Naive thymus-derived CD4-positive, alpha-beta T cell (primary cell): Measurements from ENCODE around the gene HOXD9. TPM values are rescaled to one million over a fixed set of nuclear protein-coding genes. Genes with fewer than 3 reads are reported as not detected.
A peak's percentile ranks its signal among the peaks of the same experiment; 100 is the strongest.

ENCODE experiments used
- ATAC-seq: fragments of 150-1000 bp; cut with Tn5 transposase; 2 replicates; pipeline ENCODE4 v1.10.0; 2021; ENCODE audit warnings: mild to moderate bottlenecking, moderate library complexity
- CTCF ChIA-PET: fragments of 350-600 bp; sonication (Branson Sonifier 250); formaldehyde crosslinking; loops from one replicate; lab custom pipeline; 2021; ENCODE audit warnings: antibody characterized with exemption; lab: Charles Lee
- POLR2A ChIA-PET: fragments of 350-600 bp; sonication (Branson Sonifier 250); formaldehyde crosslinking; loops from one replicate; lab custom pipeline; 2021; ENCODE audit warnings: antibody characterized with exemption, inconsistent platforms; lab: Charles Lee
- DNase-seq, 9 donors: peaks; one replicate each; pipeline versions ENCODE4 v3.0.0 to v3.0.0-alpha.2; 2020 to 2022; ENCODE audit warnings: mixed read lengths in 1 of 9
- H3K27ac ChIP-seq: one replicate; pipeline ENCODE4 v1.7.0; 2013; ENCODE audit warnings: mild to moderate bottlenecking, low read depth, low read length, moderate library complexity
- H3K27me3 ChIP-seq, 2 donors: one replicate each; pipeline ENCODE4 v1.7.0; 2013; ENCODE audit warnings: low read length in 2 of 2, mild to moderate bottlenecking in 2 of 2, moderate library complexity in 2 of 2; ENCODE audit not compliant: control insufficient read depth in 2 of 2, insufficient read depth in 2 of 2
- H3K36me3 ChIP-seq, 3 experiments: 1 replicate in 2 of 3; 2 replicates in 1 of 3; pipeline ENCODE4 v1.7.0; 2013; ENCODE audit warnings: low read length in 3 of 3, mild to moderate bottlenecking in 3 of 3, moderate library complexity in 1 of 3; ENCODE audit not compliant: insufficient read depth in 3 of 3, control insufficient read depth in 2 of 3
- H3K4me1 ChIP-seq, 2 donors: one replicate each; pipeline ENCODE4 v1.7.0; 2013; ENCODE audit warnings: low read length in 2 of 2, mild to moderate bottlenecking in 2 of 2, moderate library complexity in 1 of 2; ENCODE audit not compliant: control insufficient read depth in 2 of 2, insufficient read depth in 2 of 2
- H3K4me3 ChIP-seq: 2 replicates; pipeline ENCODE4 v1.7.0; 2013; ENCODE audit warnings: mild to moderate bottlenecking, low read length
- H3K9me3 ChIP-seq, 3 experiments: 1 replicate in 2 of 3; 2 replicates in 1 of 3; pipeline ENCODE4 v1.7.0; 2013; ENCODE audit warnings: low read length in 3 of 3; ENCODE audit not compliant: control insufficient read depth in 2 of 3
- H3K27ac Mint-ChIP-seq, 9 donors: one replicate each; pipeline ENCODE4 v1.8.0; 2020 to 2022; ENCODE audit warnings: mixed read lengths in 9 of 9, mild to moderate bottlenecking in 8 of 9, moderate library complexity in 5 of 9, inconsistent platforms in 2 of 9
- H3K27me3 Mint-ChIP-seq, 5 donors: one replicate each; pipeline ENCODE4 v1.8.0; 2021 to 2022; ENCODE audit warnings: mixed read lengths in 5 of 5, mild to moderate bottlenecking in 1 of 5
- H3K36me3 Mint-ChIP-seq, 5 donors: one replicate each; pipeline ENCODE4 v1.8.0; 2020 to 2022; ENCODE audit warnings: mixed read lengths in 5 of 5, mild to moderate bottlenecking in 3 of 5, inconsistent platforms in 1 of 5
- H3K4me1 Mint-ChIP-seq, 7 donors: one replicate each; pipeline ENCODE4 v1.8.0; 2020 to 2022; ENCODE audit warnings: mixed read lengths in 7 of 7, mild to moderate bottlenecking in 3 of 7, inconsistent platforms in 1 of 7
- H3K4me3 Mint-ChIP-seq, 10 donors: one replicate each; pipeline ENCODE4 v1.8.0; 2020 to 2022; ENCODE audit warnings: mild to moderate bottlenecking in 10 of 10, mixed read lengths in 10 of 10, moderate library complexity in 6 of 10, inconsistent platforms in 2 of 10
- H3K9me3 Mint-ChIP-seq, 11 donors: one replicate each; pipeline ENCODE4 v1.8.0; 2020 to 2022; ENCODE audit warnings: mixed read lengths in 11 of 11, mild to moderate bottlenecking in 4 of 11, inconsistent platforms in 1 of 11, moderate library complexity in 1 of 11
- intact Hi-C, 2 donors: fragments of 100-400 bp; cut with micrococcal nuclease; formaldehyde crosslinking; loops; one replicate each; pipeline ENCODE4 v1.15.1; 2023
- polyA plus RNA-seq, 2 donors: library from polyadenylated mRNA; unstranded; fragments of 300-500 nt; fragmentation: Illumina TruSeq; gene quantifications; one replicate each; pipeline ENCODE4 v1.2.3, GENCODE V29; 2021
- total RNA-seq, 6 experiments: library from RNA in 5 of 6; stranded (reverse) in 5 of 6; gene quantifications; 1 replicate in 5 of 6; 2 replicates in 1 of 6; pipeline ENCODE4 v1.2.3 and lab custom pipeline; 2021 to 2026

Gene HOXD9
- total and polyA plus RNA-seq, 7 experiments from 2014 or later: not detected

DNA sequence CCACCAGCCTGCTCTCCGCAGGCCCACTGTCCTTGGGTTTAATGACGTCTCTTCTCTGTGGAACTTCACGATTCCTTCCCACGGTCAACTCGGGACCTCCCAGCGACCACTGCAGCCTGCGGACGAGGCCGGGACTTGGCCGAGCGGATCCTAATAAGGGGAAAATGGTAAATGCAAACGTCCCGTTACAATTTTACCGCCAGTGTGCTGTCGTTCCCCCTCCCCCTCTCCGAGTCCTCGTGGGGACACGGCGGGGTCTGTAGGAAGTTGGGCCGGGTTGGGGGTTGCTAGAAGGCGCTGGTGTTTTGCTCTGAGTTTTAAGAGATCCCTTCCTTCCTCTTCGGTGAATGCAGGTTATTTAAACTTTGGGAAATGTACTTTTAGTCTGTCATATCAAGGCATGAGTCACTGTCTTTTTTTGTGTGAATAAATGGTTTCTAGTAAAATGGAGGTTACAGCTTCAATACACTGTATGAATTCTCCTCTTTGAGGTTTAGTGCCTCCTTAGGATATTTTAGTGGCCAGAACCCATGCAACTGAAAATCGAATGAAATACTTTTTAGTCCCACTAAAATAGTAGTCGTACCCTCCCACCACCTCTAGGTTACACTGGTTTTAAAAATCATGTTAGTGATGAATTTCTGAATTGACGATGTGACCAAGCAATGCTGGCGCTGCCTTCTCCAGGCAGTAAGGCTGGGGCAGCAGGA is 13.2 kb upstream of the HOXD9 start:
- Histone ChIP-seq H3K9me3 (peaks cover 0 to 20% (median 0%) of the 10 kb centered on the region in 3 experiments), H3K4me3 (no peak overlapping the region), H3K4me1 (peaks cover 0 to 18% of the 10 kb centered on the region in 2 donors), H3K27ac (no peak overlapping the region), H3K27me3 (peaks cover 14 to 70% of the 10 kb centered on the region in 2 donors), H3K36me3 (no peaks in the 10 kb centered on the region)
- ATAC-seq: no peak
- ChIA-PET CTCF (interaction anchor here (1.4 kb wide), 1 partner anchor 12 kb away, joined by 3 read pairs; no protein-coding TSS in a partner anchor), POLR2A (no interaction called here)
- Mint-ChIP-seq H3K27ac (peak overlapping the region in 7 of 9 donors; percentile 17 to 76 (median 58)), H3K4me3 (peak overlapping the region in 8 of 10 donors; percentile 44 to 66 (median 51)), H3K4me1 (peaks cover 14 to 40% (median 24%) of the 10 kb centered on the region in 7 donors), H3K27me3 (peaks cover 79 to 89% (median 84%) of the 10 kb centered on the region in 5 donors), H3K9me3 (peaks cover 0 to 61% (median 11%) of the 10 kb centered on the region in 11 donors), H3K36me3 (peaks cover 0 to 18% (median 5%) of the 10 kb centered on the region in 5 donors)
- intact Hi-C loops: no loop called here
- DNase-seq: no peak

- Mint-ChIP-seq H3K27me3 (peaks cover 75 to 89% (median 82%) of the 10 kb centered on the region in 5 donors), H3K27ac (peak overlapping the region in 2 of 9 donors; percentile 71 to 76), H3K4me3 (peak overlapping the region in 1 of 10 donors; percentile 24), H3K36me3 (peaks cover 0 to 18% (median 6%) of the 10 kb centered on the region in 5 donors), H3K4me1 (peaks cover 11 to 35% (median 24%) of the 10 kb centered on the region in 7 donors), H3K9me3 (peaks cover 0 to 62% (median 11%) of the 10 kb centered on the region in 11 donors)
- ChIA-PET CTCF (interaction anchor here (1.4 kb wide), 1 partner anchor 12 kb away, joined by 3 read pairs; no protein-coding TSS in a partner anchor), POLR2A (no interaction called here)
- Histone ChIP-seq H3K27ac (no peak overlapping the region), H3K36me3 (no peaks in the 10 kb centered on the region), H3K4me1 (peaks cover 0 to 18% of the 10 kb centered on the region in 2 donors), H3K9me3 (peaks cover 0 to 22% (median 0%) of the 10 kb centered on the region in 3 experiments), H3K27me3 (peaks cover 20 to 73% of the 10 kb centered on the region in 2 donors), H3K4me3 (no peak overlapping the region)
- intact Hi-C loops: loop anchor here (2.0 to 5.0 kb wide), 3 partner anchors 31 to 52 kb away; no protein-coding TSS in a partner anchor
- DNase-seq (no peak), ATAC-seq (no peak)
Observed at GRCh38 chr2:176109946-176110345, 12.6 kb upstream of the HOXD9 start.

DNA sequence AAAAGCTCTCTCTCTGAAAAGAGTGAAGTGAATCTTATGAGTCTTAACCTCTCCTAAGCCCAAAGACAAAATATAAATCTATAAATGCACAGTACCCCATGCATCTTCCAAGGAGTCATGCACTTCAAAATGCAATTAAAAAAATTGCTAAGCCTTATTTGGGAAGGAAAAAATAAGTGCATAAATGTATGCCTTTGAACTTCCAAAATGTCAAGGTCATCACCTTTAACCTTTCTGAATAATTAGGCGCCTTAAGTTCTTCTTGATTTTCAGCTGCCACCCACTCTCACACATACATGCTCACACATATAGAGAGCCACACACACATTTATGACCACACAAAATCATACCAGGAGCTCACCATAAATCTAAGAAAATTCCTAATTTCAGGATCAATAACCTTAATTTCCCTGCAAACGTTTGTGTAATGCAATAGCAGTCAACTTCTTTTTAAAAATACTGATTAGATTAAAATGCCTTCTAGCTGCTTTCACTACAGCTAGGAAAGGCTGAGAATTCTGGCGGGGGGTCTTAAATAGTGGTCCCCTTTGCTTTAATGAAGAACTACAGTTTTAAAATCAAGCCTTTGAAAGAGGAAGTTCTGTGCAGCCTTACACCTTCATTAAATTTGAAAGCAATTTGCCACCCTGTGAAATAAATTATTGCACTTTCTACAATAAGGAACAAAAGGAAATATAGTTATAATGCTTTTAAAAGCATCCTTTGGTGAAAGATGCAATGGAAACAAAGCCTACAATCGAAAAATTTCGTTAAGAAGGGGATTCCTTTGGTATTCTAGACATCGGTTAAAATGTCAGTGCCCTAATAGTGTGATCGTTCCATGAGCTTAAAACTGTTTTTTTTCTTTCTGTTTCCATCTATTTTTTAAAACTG is 11.9 kb upstream of the HOXD9 start:
- Histone ChIP-seq H3K36me3 (no peaks in the 10 kb centered on the region), H3K4me3 (no peak overlapping the region), H3K4me1 (peaks cover 0 to 18% of the 10 kb centered on the region in 2 donors), H3K27me3 (peaks cover 21 to 76% of the 10 kb centered on the region in 2 donors), H3K9me3 (peaks cover 0 to 22% (median 0%) of the 10 kb centered on the region in 3 experiments), H3K27ac (no peak overlapping the region)
- H3K27ac Mint-ChIP-seq: peak overlapping the region in 4 of 9 donors; percentile 21 to 71 (median 44)
- DNase-seq: no peak
- H3K9me3 Mint-ChIP-seq: peaks cover 0 to 66% (median 10%) of the 10 kb centered on the region in 11 donors
- H3K36me3 Mint-ChIP-seq: peaks cover 0 to 18% (median 6%) of the 10 kb centered on the region in 5 donors
- peak overlapping the region in 3 of 10 donors; percentile 3 to 24 (median 11) for H3K4me3 Mint-ChIP-seq
- POLR2A ChIA-PET: no interaction called here
- intact Hi-C loops: loop anchor here (2.0 to 5.0 kb wide), 3 partner anchors 32 to 52 kb away; no protein-coding TSS in a partner anchor
- H3K27me3 Mint-ChIP-seq: peaks cover 73 to 87% (median 80%) of the 10 kb centered on the region in 5 donors
- no peak for ATAC-seq
- CTCF ChIA-PET: interaction anchor here (1.4 to 1.5 kb wide), 2 partner anchors 11 to 17 kb away, joined by 3 read pairs; no protein-coding TSS in a partner anchor
- H3K4me1 Mint-ChIP-seq: peaks cover 9 to 29% (median 21%) of the 10 kb centered on the region in 7 donors

GRCh38 chr2:176111309-176111663 is 11.2 kb upstream of the HOXD9 start:
- no peak for DNase-seq
- H3K27ac ChIP-seq: no peak overlapping the region
- peaks cover 0 to 14% of the 10 kb centered on the region in 2 donors for H3K4me1 ChIP-seq
- Mint-ChIP-seq H3K9me3 (peaks cover 0 to 64% (median 10%) of the 10 kb centered on the region in 11 donors), H3K27me3 (peaks cover 70 to 87% (median 76%) of the 10 kb centered on the region in 5 donors), H3K4me3 (peak overlapping the region in 3 of 10 donors; percentile 3 to 30 (median 11)), H3K4me1 (peaks cover 3 to 23% (median 15%) of the 10 kb centered on the region in 7 donors), H3K36me3 (peaks cover 0 to 16% (median 4%) of the 10 kb centered on the region in 5 donors), H3K27ac (peak overlapping the region in 3 of 9 donors; percentile 40 to 71 (median 48))
- H3K4me3 ChIP-seq: no peak overlapping the region
- peaks cover 0 to 22% (median 0%) of the 10 kb centered on the region in 3 experiments for H3K9me3 ChIP-seq
- CTCF ChIA-PET: interaction anchor here (1.5 kb wide), 1 partner anchor 16 kb away, joined by 3 read pairs; no protein-coding TSS in a partner anchor
- POLR2A ChIA-PET: no interaction called here
- ATAC-seq: no peak
- intact Hi-C loops: loop anchor here (2.0 to 5.0 kb wide), 3 partner anchors 32 to 51 kb away; no protein-coding TSS in a partner anchor
- H3K36me3 ChIP-seq: no peaks in the 10 kb centered on the region
- peaks cover 21 to 79% of the 10 kb centered on the region in 2 donors for H3K27me3 ChIP-seq

GRCh38 chr2:176111846-176112374 is 10.6 kb upstream of the HOXD9 start:
- CTCF ChIA-PET: interaction anchor here (1.5 kb wide), 1 partner anchor 15 kb away, joined by 3 read pairs; no protein-coding TSS in a partner anchor
- Histone ChIP-seq H3K27ac (no peak overlapping the region), H3K9me3 (peaks cover 0 to 22% (median 0%) of the 10 kb centered on the region in 3 experiments), H3K36me3 (no peaks in the 10 kb centered on the region), H3K4me3 (no peak overlapping the region), H3K27me3 (peaks cover 21 to 82% of the 10 kb centered on the region in 2 donors), H3K4me1 (peaks cover 0 to 7% of the 10 kb centered on the region in 2 donors)
- peaks cover 73 to 91% (median 79%) of the 10 kb centered on the region in 5 donors for H3K27me3 Mint-ChIP-seq
- H3K36me3 Mint-ChIP-seq: peaks cover 0 to 17% (median 4%) of the 10 kb centered on the region in 5 donors
- peaks cover 2 to 68% (median 10%) of the 10 kb centered on the region in 11 donors for H3K9me3 Mint-ChIP-seq
- POLR2A ChIA-PET: no interaction called here
- no peak for DNase-seq
- peak overlapping the region in 3 of 9 donors; percentile 14 to 71 (median 60) for H3K27ac Mint-ChIP-seq
- peaks cover 0 to 20% (median 12%) of the 10 kb centered on the region in 7 donors for H3K4me1 Mint-ChIP-seq
- ATAC-seq: no peak
- peak overlapping the region in 2 of 10 donors; percentile 11 to 19 for H3K4me3 Mint-ChIP-seq
- intact Hi-C loops: loop anchor here (2.0 to 5.0 kb wide), 3 partner anchors 33 to 50 kb away; no protein-coding TSS in a partner anchor
